ENCODE data around the gene IPO11.

IPO11 gene

DNA sequence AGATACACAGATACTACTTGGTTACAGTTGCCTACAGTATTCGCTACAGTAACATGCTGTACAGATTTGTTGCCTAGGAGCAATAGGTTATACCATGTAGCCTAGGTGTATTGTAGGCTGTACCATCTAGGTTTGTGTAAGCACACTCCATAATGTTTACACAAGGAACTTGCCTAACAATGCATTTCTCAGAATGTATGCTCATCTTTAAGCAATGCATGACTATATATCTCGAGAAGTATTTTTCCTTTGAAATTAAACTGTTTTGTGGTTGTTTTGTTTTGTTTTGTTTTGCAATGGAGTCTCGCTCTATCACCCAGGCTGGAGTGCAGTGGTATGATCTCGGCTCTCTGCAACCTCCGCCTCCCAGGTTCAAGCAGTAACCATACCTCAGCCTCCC, 191.4 kb downstream of the IPO11 start:
- Histone ChIP-seq H3K79me2 (ENCODE audit: insufficient read depth, low read depth) (no peaks in the 10 kb centered on the region), H3K27ac (no peak overlapping the region), H2AFZ (ENCODE audit: low read depth) (no peak overlapping the region), H4K20me1 (ENCODE audit: insufficient read depth) (no peaks in the 10 kb centered on the region; the same call in 1 of the 2 replicates), H3K27me3 (ENCODE audit: insufficient read depth, low read depth) (no peaks in the 10 kb centered on the region), H3K9ac (no peak overlapping the region), H3K4me3 (IDR thresholded peaks at IDR 0.05; ENCODE audit: insufficient read depth, low read depth, low read length) (no peak overlapping the region), H3K4me2 (no peak overlapping the region), H3K36me3 (ENCODE audit: insufficient read depth) (no peaks in the 10 kb centered on the region), H3K4me1 (ENCODE audit: low read depth, poor library complexity, severe bottlenecking) (no peaks in the 10 kb centered on the region)
- TF ChIP-seq, protein P1, sequence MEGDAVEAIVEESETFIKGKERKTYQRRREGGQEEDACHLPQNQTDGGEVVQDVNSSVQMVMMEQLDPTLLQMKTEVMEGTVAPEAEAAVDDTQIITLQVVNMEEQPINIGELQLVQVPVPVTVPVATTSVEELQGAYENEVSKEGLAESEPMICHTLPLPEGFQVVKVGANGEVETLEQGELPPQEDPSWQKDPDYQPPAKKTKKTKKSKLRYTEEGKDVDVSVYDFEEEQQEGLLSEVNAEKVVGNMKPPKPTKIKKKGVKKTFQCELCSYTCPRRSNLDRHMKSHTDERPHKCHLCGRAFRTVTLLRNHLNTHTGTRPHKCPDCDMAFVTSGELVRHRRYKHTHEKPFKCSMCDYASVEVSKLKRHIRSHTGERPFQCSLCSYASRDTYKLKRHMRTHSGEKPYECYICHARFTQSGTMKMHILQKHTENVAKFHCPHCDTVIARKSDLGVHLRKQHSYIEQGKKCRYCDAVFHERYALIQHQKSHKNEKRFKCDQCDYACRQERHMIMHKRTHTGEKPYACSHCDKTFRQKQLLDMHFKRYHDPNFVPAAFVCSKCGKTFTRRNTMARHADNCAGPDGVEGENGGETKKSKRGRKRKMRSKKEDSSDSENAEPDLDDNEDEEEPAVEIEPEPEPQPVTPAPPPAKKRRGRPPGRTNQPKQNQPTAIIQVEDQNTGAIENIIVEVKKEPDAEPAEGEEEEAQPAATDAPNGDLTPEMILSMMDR (conservative IDR thresholded peaks at IDR 0.05; ENCODE audit: low read depth, low read length), result no peak

DNA sequence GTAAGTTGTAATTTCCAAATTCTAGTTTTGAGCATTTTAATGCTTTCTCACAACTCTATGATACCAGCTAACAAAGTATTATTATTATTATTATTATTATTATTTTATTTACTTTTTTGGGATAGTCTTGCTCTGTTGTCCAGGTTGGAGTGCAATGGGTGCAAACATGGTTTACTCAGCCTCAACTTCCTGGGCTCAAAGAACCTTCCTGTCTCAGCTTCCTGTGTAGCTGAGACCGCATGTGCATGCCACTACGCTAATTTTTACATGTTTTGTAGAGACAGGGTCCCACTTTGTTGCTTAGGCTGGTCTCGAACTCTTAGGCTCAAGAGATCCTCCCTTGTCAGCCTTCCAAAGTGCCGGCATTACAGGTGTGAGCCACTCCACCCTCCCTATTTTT, 193.1 kb downstream of the IPO11 start:
- Histone ChIP-seq H3K27ac (no peak overlapping the region), H3K4me3 (IDR thresholded peaks at IDR 0.05; ENCODE audit: insufficient read depth, low read depth, low read length) (no peak overlapping the region), H3K4me2 (no peak overlapping the region), H3K79me2 (ENCODE audit: insufficient read depth, low read depth) (no peaks in the 10 kb centered on the region), H3K4me1 (ENCODE audit: low read depth, poor library complexity, severe bottlenecking) (no peaks in the 10 kb centered on the region), H3K27me3 (ENCODE audit: insufficient read depth, low read depth) (no peaks in the 10 kb centered on the region), H4K20me1 (ENCODE audit: insufficient read depth) (no peaks in the 10 kb centered on the region; the same call in 1 of the 2 replicates), H3K36me3 (ENCODE audit: insufficient read depth) (no peaks in the 10 kb centered on the region), H2AFZ (ENCODE audit: low read depth) (no peak overlapping the region), H3K9ac (no peak overlapping the region)
- TF ChIP-seq, protein P1 (conservative IDR thresholded peaks at IDR 0.05; ENCODE audit: low read depth, low read length), result no peak

DNA sequence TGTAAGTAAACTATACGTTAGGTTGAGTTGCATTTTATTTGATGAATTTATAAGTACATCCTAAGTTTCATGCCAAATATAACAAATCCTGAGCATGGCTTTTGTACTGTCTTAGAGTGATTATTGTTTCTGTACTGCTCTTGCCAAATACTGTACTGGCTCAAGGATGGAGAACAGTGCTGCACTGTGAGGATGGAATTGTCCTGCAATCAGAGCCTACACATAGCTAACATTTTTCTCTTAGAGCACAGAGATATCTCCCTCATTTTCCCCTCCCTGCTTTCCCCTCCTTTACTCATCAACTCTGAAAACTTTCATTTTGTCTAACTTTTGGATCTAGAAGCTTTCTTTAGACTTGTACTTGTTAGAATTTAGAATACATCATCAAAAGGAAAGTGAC, 194.3 kb downstream of the IPO11 start:
- no peak overlapping the region for H3K4me2 ChIP-seq
- no peak overlapping the region for H3K27ac ChIP-seq
- no peaks in the 10 kb centered on the region for H3K27me3 ChIP-seq (ENCODE audit: insufficient read depth, low read depth)
- no peaks in the 10 kb centered on the region for H3K36me3 ChIP-seq (ENCODE audit: insufficient read depth)
- H3K9ac ChIP-seq, result no peak overlapping the region
- no peaks in the 10 kb centered on the region for H3K79me2 ChIP-seq (ENCODE audit: insufficient read depth, low read depth)
- no peak overlapping the region for H3K4me3 ChIP-seq (IDR thresholded peaks at IDR 0.05; ENCODE audit: insufficient read depth, low read depth, low read length)
- H2AFZ ChIP-seq (ENCODE audit: low read depth), result no peak overlapping the region
- TF ChIP-seq, protein P1 (conservative IDR thresholded peaks at IDR 0.05; ENCODE audit: low read depth, low read length), result no peak
- H4K20me1 ChIP-seq (ENCODE audit: insufficient read depth), result no peaks in the 10 kb centered on the region
- no peaks in the 10 kb centered on the region for H3K4me1 ChIP-seq (ENCODE audit: low read depth, poor library complexity, severe bottlenecking)

DNA sequence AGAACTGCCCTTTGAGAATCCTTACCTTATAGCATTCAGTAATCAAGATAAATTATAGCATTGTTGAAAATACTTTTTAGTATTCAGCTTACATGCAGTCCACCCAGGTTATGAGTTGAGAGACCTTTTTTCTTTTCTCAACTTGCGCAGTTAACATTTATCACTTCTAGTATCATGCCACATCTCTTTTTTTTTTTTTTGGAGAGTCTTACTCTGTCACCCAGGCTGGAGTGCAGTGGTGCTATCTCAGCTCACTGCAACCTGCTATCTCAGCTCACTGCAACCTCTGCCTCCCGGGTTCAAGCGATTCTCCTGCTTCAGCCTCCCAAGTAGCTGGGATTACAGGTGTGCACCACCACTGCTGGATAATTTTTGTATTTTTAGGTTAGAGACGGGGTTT, 195.1 kb downstream of the IPO11 start:
- Histone ChIP-seq H3K36me3 (ENCODE audit: insufficient read depth) (no peaks in the 10 kb centered on the region), H3K27ac (no peak overlapping the region), H3K27me3 (ENCODE audit: insufficient read depth, low read depth) (no peaks in the 10 kb centered on the region), H3K79me2 (ENCODE audit: insufficient read depth, low read depth) (no peaks in the 10 kb centered on the region), H4K20me1 (ENCODE audit: insufficient read depth) (no peaks in the 10 kb centered on the region), H3K4me1 (ENCODE audit: low read depth, poor library complexity, severe bottlenecking) (no peaks in the 10 kb centered on the region), H3K9ac (no peak overlapping the region), H3K4me3 (IDR thresholded peaks at IDR 0.05; ENCODE audit: insufficient read depth, low read depth, low read length) (no peak overlapping the region), H2AFZ (ENCODE audit: low read depth) (no peak overlapping the region), H3K4me2 (no peak overlapping the region)
- TF ChIP-seq, protein P1 (conservative IDR thresholded peaks at IDR 0.05; ENCODE audit: low read depth, low read length), result no peak
